Neural crest cell (in vitro differentiated cells): ENCODE data around the gene GLIS1. TPM values are rescaled to one million over a fixed set of nuclear protein-coding genes. Genes with fewer than 3 reads are reported as not detected.
A peak's percentile ranks its signal among the peaks of the same experiment; 100 is the strongest.

ENCODE experiments used
- DNase-seq: peaks from one replicate; pipeline ENCODE4 v3.0.0; 2021; ENCODE audit warnings: low read depth, mixed read lengths, low spot score
- H3K27ac Mint-ChIP-seq: one replicate; pipeline ENCODE4 v1.8.0; 2021; ENCODE audit warnings: mild to moderate bottlenecking, mixed read lengths; ENCODE audit not compliant: unreplicated experiment
- H3K27me3 Mint-ChIP-seq: 2 replicates; pipeline ENCODE4 v1.8.0; 2021; ENCODE audit warnings: low read depth, mild to moderate bottlenecking, mixed read lengths
- H3K36me3 Mint-ChIP-seq: 2 replicates; pipeline ENCODE4 v1.8.0; 2021; ENCODE audit warnings: low read depth, mild to moderate bottlenecking, mixed read lengths
- H3K4me1 Mint-ChIP-seq: 2 replicates; pipeline ENCODE4 v1.8.0; 2021; ENCODE audit warnings: mixed read lengths
- H3K4me3 Mint-ChIP-seq: one replicate; pipeline ENCODE4 v1.8.0; 2021; ENCODE audit warnings: mild to moderate bottlenecking, mixed read lengths
- H3K9me3 Mint-ChIP-seq: 2 replicates; pipeline ENCODE4 v1.8.0; 2021; ENCODE audit warnings: mixed read lengths
- CTCF ChIP-seq: fragments of 200-600 bp; sonication (generic); conservative IDR thresholded peaks from 2 replicates; pipeline ENCODE4 v1.5.0; 2021; ENCODE audit warnings: antibody characterized with exemption, mild to moderate bottlenecking
- total RNA-seq: library from RNA; stranded (reverse); gene quantifications from 2 replicates; pipeline ENCODE4 v1.2.1, GENCODE V29; 2021

Gene GLIS1
- total RNA-seq, 1 donor from 2014 or later: not detected

GRCh38 chr1:53628286-53628955 is 110.5 kb downstream of the GLIS1 start:
- Mint-ChIP-seq H3K9me3 (no peaks in the 10 kb centered on the region), H3K4me1 (no peaks in the 10 kb centered on the region)

DNA sequence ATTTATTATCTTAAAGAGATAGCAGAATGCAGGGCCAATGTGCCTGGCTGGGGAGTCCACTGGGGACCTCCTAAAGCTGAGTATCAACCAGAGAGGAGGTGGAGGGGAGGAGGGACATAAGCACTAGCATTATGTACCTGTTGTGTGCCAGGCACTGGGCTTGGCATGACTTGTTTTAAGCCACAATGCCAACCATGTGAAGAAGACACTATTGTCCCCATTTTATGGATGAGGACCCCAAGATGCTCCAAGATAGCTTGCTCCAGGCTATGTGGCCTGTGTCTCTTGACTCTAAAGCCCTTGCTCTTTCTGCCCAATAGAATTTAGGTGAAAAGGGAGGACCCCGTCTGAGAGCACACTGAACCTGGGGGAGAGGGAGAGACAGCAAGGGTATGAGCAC is 111.3 kb downstream of the GLIS1 start:
- Mint-ChIP-seq H3K27ac (no peak overlapping the region), H3K4me1 (no peaks in the 10 kb centered on the region), H3K36me3 (no peaks in the 10 kb centered on the region), H3K4me3 (no peak overlapping the region), H3K27me3 (no peaks in the 10 kb centered on the region), H3K9me3 (no peaks in the 10 kb centered on the region)
- no peak for TF ChIP-seq CTCF
- DNase-seq: no peak

More at GRCh38 chr1:53628286-53628955, 110.5 kb downstream of the GLIS1 start:
- no peak for TF ChIP-seq CTCF
- no peak overlapping the region for H3K4me3 Mint-ChIP-seq
- no peak overlapping the region for H3K27ac Mint-ChIP-seq
- H3K27me3 Mint-ChIP-seq: no peaks in the 10 kb centered on the region
- no peak for DNase-seq
- no peaks in the 10 kb centered on the region for H3K36me3 Mint-ChIP-seq

DNA sequence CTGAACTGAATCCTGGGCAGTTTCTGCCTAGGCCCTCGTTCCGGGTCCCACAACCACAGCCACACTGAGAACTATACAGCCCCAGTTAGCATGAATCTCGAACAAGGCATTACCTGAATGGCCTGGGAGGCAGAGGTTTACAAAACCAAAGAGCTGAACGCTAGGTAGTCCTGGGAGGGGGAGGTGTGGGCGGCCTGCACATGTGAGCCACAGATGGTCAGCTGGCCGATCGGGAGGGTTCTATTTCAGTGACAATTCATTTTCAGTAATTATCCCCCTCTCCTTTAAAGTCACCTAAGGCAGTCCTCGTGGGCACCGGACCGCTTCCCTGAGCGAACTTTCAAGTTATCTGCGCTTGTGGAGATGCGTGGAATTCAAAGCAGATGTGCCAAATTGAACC is 111.9 kb downstream of the GLIS1 start:
- Mint-ChIP-seq H3K9me3 (no peaks in the 10 kb centered on the region), H3K27me3 (no peaks in the 10 kb centered on the region), H3K36me3 (no peaks in the 10 kb centered on the region), H3K4me3 (no peak overlapping the region), H3K27ac (no peak overlapping the region), H3K4me1 (no peaks in the 10 kb centered on the region)
- DNase-seq: no peak
- TF ChIP-seq CTCF: no peak

DNA sequence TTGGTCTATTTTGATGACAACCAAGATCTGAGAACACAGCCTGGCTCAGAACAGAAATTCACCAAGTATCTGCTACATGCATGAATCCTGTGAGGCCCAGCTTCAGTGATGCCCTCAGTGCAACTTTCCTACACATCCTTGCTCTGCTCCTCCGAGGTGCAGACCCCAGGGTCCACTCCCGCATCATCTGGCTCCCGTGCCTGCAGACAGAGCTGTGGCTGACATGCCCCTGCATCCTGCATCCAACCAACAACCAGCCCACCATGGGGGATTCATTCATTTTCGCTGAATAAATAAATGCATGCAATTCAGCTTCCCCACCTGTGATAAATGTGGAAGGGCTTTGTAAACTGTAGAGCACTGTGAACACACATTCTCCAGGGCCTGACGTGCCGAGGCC is 112.3 kb downstream of the GLIS1 start:
- H3K4me3 Mint-ChIP-seq: no peak overlapping the region
- no peaks in the 10 kb centered on the region for H3K27me3 Mint-ChIP-seq
- H3K9me3 Mint-ChIP-seq: no peaks in the 10 kb centered on the region
- H3K27ac Mint-ChIP-seq: peak overlapping the region; percentile 63
- DNase-seq: no peak
- H3K36me3 Mint-ChIP-seq: no peaks in the 10 kb centered on the region
- no peaks in the 10 kb centered on the region for H3K4me1 Mint-ChIP-seq
- no peak for TF ChIP-seq CTCF

GRCh38 chr1:53625766-53626520 is 113.0 kb downstream of the GLIS1 start:
- no peak overlapping the region for H3K4me3 Mint-ChIP-seq
- H3K27ac Mint-ChIP-seq: no peak overlapping the region
- no peaks in the 10 kb centered on the region for H3K36me3 Mint-ChIP-seq
- H3K27me3 Mint-ChIP-seq: no peaks in the 10 kb centered on the region
- no peak for TF ChIP-seq CTCF
- no peak for DNase-seq
- no peaks in the 10 kb centered on the region for H3K4me1 Mint-ChIP-seq
- no peaks in the 10 kb centered on the region for H3K9me3 Mint-ChIP-seq
